Naive thymus-derived CD4-positive, alpha-beta T cell (primary cell): Measurements from ENCODE around the gene CR2. TPM values are rescaled to one million over a fixed set of nuclear protein-coding genes. Genes with fewer than 3 reads are reported as not detected.

ENCODE experiments used
- ATAC-seq: fragments of 150-1000 bp; cut with Tn5 transposase; 2 replicates; pipeline ENCODE4 v1.10.0; 2021; ENCODE audit warnings: mild to moderate bottlenecking, moderate library complexity
- CTCF ChIA-PET: fragments of 350-600 bp; sonication (Branson Sonifier 250); formaldehyde crosslinking; loops from one replicate; lab custom pipeline; 2021; ENCODE audit warnings: antibody characterized with exemption; lab: Charles Lee
- POLR2A ChIA-PET: fragments of 350-600 bp; sonication (Branson Sonifier 250); formaldehyde crosslinking; loops from one replicate; lab custom pipeline; 2021; ENCODE audit warnings: antibody characterized with exemption, inconsistent platforms; lab: Charles Lee
- DNase-seq, 9 donors: peaks; one replicate each; pipeline versions ENCODE4 v3.0.0 to v3.0.0-alpha.2; 2020 to 2022; ENCODE audit warnings: mixed read lengths in 1 of 9
- H3K27ac ChIP-seq: one replicate; pipeline ENCODE4 v1.7.0; 2013; ENCODE audit warnings: mild to moderate bottlenecking, low read depth, low read length, moderate library complexity
- H3K27me3 ChIP-seq, 2 donors: one replicate each; pipeline ENCODE4 v1.7.0; 2013; ENCODE audit warnings: low read length in 2 of 2, mild to moderate bottlenecking in 2 of 2, moderate library complexity in 2 of 2; ENCODE audit not compliant: control insufficient read depth in 2 of 2, insufficient read depth in 2 of 2
- H3K36me3 ChIP-seq, 3 experiments: 1 replicate in 2 of 3; 2 replicates in 1 of 3; pipeline ENCODE4 v1.7.0; 2013; ENCODE audit warnings: low read length in 3 of 3, mild to moderate bottlenecking in 3 of 3, moderate library complexity in 1 of 3; ENCODE audit not compliant: insufficient read depth in 3 of 3, control insufficient read depth in 2 of 3
- H3K4me1 ChIP-seq, 2 donors: one replicate each; pipeline ENCODE4 v1.7.0; 2013; ENCODE audit warnings: low read length in 2 of 2, mild to moderate bottlenecking in 2 of 2, moderate library complexity in 1 of 2; ENCODE audit not compliant: control insufficient read depth in 2 of 2, insufficient read depth in 2 of 2
- H3K4me3 ChIP-seq: 2 replicates; pipeline ENCODE4 v1.7.0; 2013; ENCODE audit warnings: mild to moderate bottlenecking, low read length
- H3K9me3 ChIP-seq, 3 experiments: 1 replicate in 2 of 3; 2 replicates in 1 of 3; pipeline ENCODE4 v1.7.0; 2013; ENCODE audit warnings: low read length in 3 of 3; ENCODE audit not compliant: control insufficient read depth in 2 of 3
- H3K27ac Mint-ChIP-seq, 9 donors: one replicate each; pipeline ENCODE4 v1.8.0; 2020 to 2022; ENCODE audit warnings: mixed read lengths in 9 of 9, mild to moderate bottlenecking in 8 of 9, moderate library complexity in 5 of 9, inconsistent platforms in 2 of 9
- H3K27me3 Mint-ChIP-seq, 5 donors: one replicate each; pipeline ENCODE4 v1.8.0; 2021 to 2022; ENCODE audit warnings: mixed read lengths in 5 of 5, mild to moderate bottlenecking in 1 of 5
- H3K36me3 Mint-ChIP-seq, 5 donors: one replicate each; pipeline ENCODE4 v1.8.0; 2020 to 2022; ENCODE audit warnings: mixed read lengths in 5 of 5, mild to moderate bottlenecking in 3 of 5, inconsistent platforms in 1 of 5
- H3K4me1 Mint-ChIP-seq, 7 donors: one replicate each; pipeline ENCODE4 v1.8.0; 2020 to 2022; ENCODE audit warnings: mixed read lengths in 7 of 7, mild to moderate bottlenecking in 3 of 7, inconsistent platforms in 1 of 7
- H3K4me3 Mint-ChIP-seq, 10 donors: one replicate each; pipeline ENCODE4 v1.8.0; 2020 to 2022; ENCODE audit warnings: mild to moderate bottlenecking in 10 of 10, mixed read lengths in 10 of 10, moderate library complexity in 6 of 10, inconsistent platforms in 2 of 10
- H3K9me3 Mint-ChIP-seq, 11 donors: one replicate each; pipeline ENCODE4 v1.8.0; 2020 to 2022; ENCODE audit warnings: mixed read lengths in 11 of 11, mild to moderate bottlenecking in 4 of 11, inconsistent platforms in 1 of 11, moderate library complexity in 1 of 11
- intact Hi-C, 2 donors: fragments of 100-400 bp; cut with micrococcal nuclease; formaldehyde crosslinking; loops; one replicate each; pipeline ENCODE4 v1.15.1; 2023
- polyA plus RNA-seq, 2 donors: library from polyadenylated mRNA; unstranded; fragments of 300-500 nt; fragmentation: Illumina TruSeq; gene quantifications; one replicate each; pipeline ENCODE4 v1.2.3, GENCODE V29; 2021
- total RNA-seq, 6 experiments: library from RNA in 5 of 6; stranded (reverse) in 5 of 6; gene quantifications; 1 replicate in 5 of 6; 2 replicates in 1 of 6; pipeline ENCODE4 v1.2.3 and lab custom pipeline; 2021 to 2026

Gene CR2
- total RNA-seq = 10 to 100 TPM in 1 of 5 experiments, 1 to 10 TPM in 3, not detected in 1; 2.6 to 13.1 (median 3.4) TPM
- 10 to 100 TPM; 13.3 to 14.5 TPM for polyA plus RNA-seq
- 8.1 reads per million, percentile 32 among the genes with 10 or more reads in this experiment for total RNA-seq (lab: John Stamatoyannopoulos, UW)

DNA sequence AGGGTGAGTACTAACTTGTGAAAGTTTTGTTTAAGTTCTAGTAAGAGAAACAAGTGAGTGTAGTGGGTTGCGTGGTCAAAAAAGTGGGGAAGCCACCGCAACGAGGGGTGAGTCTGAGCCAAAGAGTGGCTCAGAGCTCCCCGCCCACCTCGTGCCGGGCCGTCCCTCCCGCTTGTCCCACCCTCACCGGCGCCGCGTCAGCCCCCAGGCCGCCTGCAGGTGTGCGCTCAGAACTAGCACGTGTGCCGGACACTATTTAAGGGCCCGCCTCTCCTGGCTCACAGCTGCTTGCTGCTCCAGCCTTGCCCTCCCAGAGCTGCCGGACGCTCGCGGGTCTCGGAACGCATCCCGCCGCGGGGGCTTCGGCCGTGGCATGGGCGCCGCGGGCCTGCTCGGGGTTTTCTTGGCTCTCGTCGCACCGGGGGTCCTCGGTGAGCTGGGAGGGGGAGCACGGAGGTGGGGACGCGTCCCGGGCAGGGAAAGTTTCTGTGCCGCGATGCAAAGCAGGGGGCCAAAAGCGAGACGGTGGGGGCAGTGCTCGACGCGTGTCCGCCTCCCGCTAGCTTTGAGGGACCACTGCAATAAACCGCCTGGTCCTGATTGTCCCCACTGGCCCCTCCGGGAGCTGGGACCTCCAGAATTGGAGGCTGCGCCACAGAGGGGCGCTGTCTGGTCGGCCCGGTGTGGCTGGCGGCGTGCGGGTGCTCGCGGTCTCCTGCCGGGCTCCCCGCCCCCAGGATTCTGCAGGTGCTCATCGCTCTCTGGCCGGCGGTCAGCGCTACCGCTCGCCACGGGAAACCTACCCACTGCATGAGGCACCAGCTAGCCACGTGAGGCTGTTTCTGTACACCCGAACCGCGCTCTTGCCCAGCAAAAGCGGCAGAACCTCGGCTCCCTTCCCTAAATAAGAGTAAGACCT is at the start of gene CR2:
CR2 (plus strand) TSS at position 283 of the 919 bp plus-strand sequence; CDS start at position 374, 91 bp downstream.
- peak within 1 kb of the TSS in 8 of 10 donors; percentile 50 to 90 (median 82) for H3K4me3 Mint-ChIP-seq
- H3K4me3 ChIP-seq = peak within 1 kb of the TSS; percentile 53

DNA sequence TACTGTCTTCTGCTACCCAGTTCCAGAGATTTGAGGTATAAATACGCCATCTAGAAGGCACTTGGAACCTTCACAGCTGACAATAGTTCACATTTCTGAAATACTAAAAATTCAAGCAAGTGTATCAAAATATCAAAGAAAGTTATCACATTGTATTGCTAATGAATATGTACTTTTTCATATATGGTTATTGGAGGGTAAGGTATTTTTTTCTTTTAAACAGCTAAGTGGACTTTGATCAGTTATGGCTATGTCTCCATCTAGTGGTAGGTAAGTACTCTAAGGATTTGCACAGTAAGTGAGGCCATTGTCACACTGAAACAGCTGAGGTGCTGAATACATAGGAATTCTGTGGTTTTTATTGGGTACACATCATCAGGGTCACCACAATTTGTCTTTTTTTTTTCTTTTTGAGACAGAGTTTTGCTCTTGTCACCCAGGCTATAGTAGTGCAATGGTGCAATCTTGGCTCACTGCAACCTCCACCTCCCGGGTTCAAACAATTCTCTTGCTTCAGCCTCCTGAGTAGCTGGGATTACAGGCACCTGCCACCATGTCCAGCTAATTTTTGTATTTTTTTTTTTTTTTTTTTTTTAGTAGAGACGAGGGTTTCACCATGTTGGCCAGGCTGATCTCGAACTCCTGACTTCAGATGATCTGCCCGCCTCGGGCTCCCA is 49.1 kb upstream of the CR2 start:
- Histone ChIP-seq H3K36me3 (no peaks in the 10 kb centered on the region), H3K27ac (no peak overlapping the region), H3K27me3 (no peaks in the 10 kb centered on the region), H3K9me3 (no peaks in the 10 kb centered on the region), H3K4me3 (no peak overlapping the region), H3K4me1 (no peaks in the 10 kb centered on the region)
- CTCF ChIA-PET = interaction anchor here (0.5 to 5.1 kb wide), 34 partner anchors 9 to 418 kb away, joined by 3 to 63 read pairs (median 4); partner anchors contain the start of gene C4BPB
- H3K36me3 Mint-ChIP-seq = peaks cover 0 to 4% (median 0%) of the 10 kb centered on the region in 5 donors
- H3K27me3 Mint-ChIP-seq = peaks cover 0 to 3% (median 0%) of the 10 kb centered on the region in 5 donors
- peaks cover 0 to 5% (median 0%) of the 10 kb centered on the region in 11 donors for H3K9me3 Mint-ChIP-seq
- H3K4me3 Mint-ChIP-seq = no peak overlapping the region
- intact Hi-C loops = loop anchor here (1.0 to 10.0 kb wide), 10 partner anchors 50 to 355 kb away; partner anchors contain the start of genes CD55 (in 2 of the 2) and CR2 (in 1 of the 2)
- POLR2A ChIA-PET = interaction anchor here (0.6 to 1.5 kb wide), 8 partner anchors 9 to 325 kb away, joined by 3 to 7 read pairs (median 4); partner anchors contain the start of gene CD55
- DNase-seq (peak in 7 of 9 donors; percentile 25 to 69 (median 56)), ATAC-seq (peak; percentile 89)
- H3K4me1 Mint-ChIP-seq = peaks cover 0 to 13% (median 0%) of the 10 kb centered on the region in 7 donors
- H3K27ac Mint-ChIP-seq = no peak overlapping the region

More for the DNA sequence above, at the start of gene CR2:
- Mint-ChIP-seq H3K9me3 (no peaks in the 10 kb centered on the region), H3K27me3 (peaks cover 0 to 37% (median 30%) of the 10 kb centered on the region in 5 donors), H3K36me3 (no peaks in the 10 kb centered on the region), H3K4me1 (peaks cover 5 to 16% (median 6%) of the 10 kb centered on the region in 7 donors), H3K27ac (peak within 1 kb of the TSS in 6 of 9 donors; percentile 22 to 81 (median 67))
- Histone ChIP-seq H3K4me1 (peaks cover 9 to 35% of the 10 kb centered on the region in 2 donors), H3K27ac (peak within 1 kb of the TSS; percentile 48), H3K27me3 (peaks cover 0 to 7% of the 10 kb centered on the region in 2 donors), H3K36me3 (no peaks in the 10 kb centered on the region), H3K9me3 (no peaks in the 10 kb centered on the region)
- ATAC-seq (peak; percentile 73), DNase-seq (peak; percentile 15 to 57 (median 41))
- ChIA-PET CTCF (interaction anchor here (0.6 to 5.2 kb wide), 7 partner anchors 9 to 879 kb away, joined by 3 to 43 read pairs (median 4); no protein-coding TSS in a partner anchor), POLR2A (interaction anchor here (0.8 to 1.6 kb wide), 4 partner anchors 15 to 133 kb away, joined by 3 to 4 read pairs (median 3); partner anchors contain the start of gene CD55)
- intact Hi-C loops = loop anchor here in 1 of 2 donors (1.0 to 2.0 kb wide), 4 partner anchors 9 to 50 kb away; no protein-coding TSS in a partner anchor

DNA sequence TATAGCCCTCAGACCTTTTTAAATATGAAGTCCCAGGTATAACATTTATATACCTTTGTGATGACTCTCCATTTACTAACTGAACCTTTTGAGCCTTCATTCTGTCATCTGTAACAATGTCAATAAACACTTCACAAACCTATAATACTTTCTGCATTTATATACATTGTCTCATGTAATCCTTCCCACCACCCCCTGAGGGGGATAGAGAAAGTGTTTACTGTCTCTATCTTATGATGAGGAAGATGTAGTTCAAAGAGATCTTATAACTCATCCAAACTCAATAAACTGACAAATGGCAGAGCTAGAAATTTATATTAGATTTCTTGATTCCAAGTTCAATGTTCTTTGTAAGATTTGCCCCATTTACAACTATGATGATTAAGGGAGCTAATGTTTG is 48.3 kb upstream of the CR2 start:
- no peak for DNase-seq
- Mint-ChIP-seq H3K36me3 (peaks cover 0 to 3% (median 0%) of the 10 kb centered on the region in 5 donors), H3K4me1 (peaks cover 0 to 13% (median 0%) of the 10 kb centered on the region in 7 donors), H3K27ac (no peak overlapping the region), H3K4me3 (no peak overlapping the region), H3K27me3 (peaks cover 0 to 3% (median 0%) of the 10 kb centered on the region in 5 donors), H3K9me3 (peaks cover 0 to 5% (median 0%) of the 10 kb centered on the region in 11 donors)
- CTCF ChIA-PET = interaction anchor here (0.7 to 5.1 kb wide), 14 partner anchors 13 to 359 kb away, joined by 3 to 63 read pairs (median 6); no protein-coding TSS in a partner anchor
- no peaks in the 10 kb centered on the region for H3K9me3 ChIP-seq
- intact Hi-C loops = loop anchor here (1.0 to 10.0 kb wide), 9 partner anchors 49 to 356 kb away; partner anchors contain the start of genes CD55 (in 2 of the 2) and CR2 (in 1 of the 2)
- H3K27me3 ChIP-seq = no peaks in the 10 kb centered on the region
- H3K4me3 ChIP-seq = no peak overlapping the region
- no peaks in the 10 kb centered on the region for H3K4me1 ChIP-seq
- no peak for ATAC-seq
- H3K36me3 ChIP-seq = no peaks in the 10 kb centered on the region
- POLR2A ChIA-PET = interaction anchor here (0.9 to 1.5 kb wide), 3 partner anchors 12 to 322 kb away, joined by 3 to 7 read pairs (median 4); partner anchors contain the start of gene CD55
- no peak overlapping the region for H3K27ac ChIP-seq

DNA sequence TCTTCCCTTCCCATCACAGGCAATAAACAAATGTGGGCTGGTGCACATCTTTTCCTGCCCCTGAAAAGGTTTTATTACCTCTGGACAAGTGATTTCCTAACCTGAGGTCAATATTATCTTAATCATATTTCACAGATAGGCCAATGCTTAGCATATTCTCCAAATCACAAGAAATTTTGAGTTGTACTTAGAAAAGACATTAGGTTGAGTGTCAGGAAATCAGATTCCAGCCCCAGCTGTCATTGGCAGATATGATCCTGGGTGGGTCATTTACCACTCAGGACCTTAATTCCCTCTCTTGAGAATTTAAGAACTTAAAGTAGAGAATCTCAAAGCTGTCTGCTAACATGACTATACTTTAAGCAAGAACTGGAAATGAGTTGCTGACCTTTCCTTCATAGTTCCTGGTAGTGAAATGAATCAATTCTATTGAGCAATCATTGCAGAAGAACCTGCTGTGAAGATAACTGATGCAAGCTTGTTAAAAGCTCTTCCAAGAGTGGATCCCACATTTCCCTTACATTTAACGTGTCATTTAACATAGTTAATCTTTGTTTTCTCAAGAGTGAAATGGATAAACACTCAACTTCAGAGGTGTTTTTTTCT is 46.4 kb upstream of the CR2 start:
- Mint-ChIP-seq H3K27me3 (peaks cover 0 to 3% (median 0%) of the 10 kb centered on the region in 5 donors), H3K27ac (no peak overlapping the region), H3K4me1 (peaks cover 7 to 28% (median 9%) of the 10 kb centered on the region in 7 donors), H3K4me3 (no peak overlapping the region), H3K36me3 (peaks cover 0 to 2% (median 0%) of the 10 kb centered on the region in 5 donors), H3K9me3 (peaks cover 0 to 3% (median 0%) of the 10 kb centered on the region in 11 donors)
- peak; percentile 20 for ATAC-seq
- no peaks in the 10 kb centered on the region for H3K9me3 ChIP-seq
- H3K27me3 ChIP-seq = no peaks in the 10 kb centered on the region
- CTCF ChIA-PET = interaction anchor here (0.6 to 5.1 kb wide), 2 partner anchors 15 to 323 kb away, joined by 3 to 63 read pairs; no protein-coding TSS in a partner anchor
- H3K27ac ChIP-seq = no peak overlapping the region
- intact Hi-C loops = loop anchor here in 1 of 2 donors (5.0 to 10.0 kb wide), 2 partner anchors 85 to 143 kb away; partner anchors contain the start of gene CD55
- no peak overlapping the region for H3K4me3 ChIP-seq
- H3K36me3 ChIP-seq = no peaks in the 10 kb centered on the region
- no peak for DNase-seq
- no peaks in the 10 kb centered on the region for H3K4me1 ChIP-seq
- POLR2A ChIA-PET = interaction anchor here (1.2 kb wide), 1 partner anchor 11 kb away, joined by 3 read pairs; no protein-coding TSS in a partner anchor

DNA sequence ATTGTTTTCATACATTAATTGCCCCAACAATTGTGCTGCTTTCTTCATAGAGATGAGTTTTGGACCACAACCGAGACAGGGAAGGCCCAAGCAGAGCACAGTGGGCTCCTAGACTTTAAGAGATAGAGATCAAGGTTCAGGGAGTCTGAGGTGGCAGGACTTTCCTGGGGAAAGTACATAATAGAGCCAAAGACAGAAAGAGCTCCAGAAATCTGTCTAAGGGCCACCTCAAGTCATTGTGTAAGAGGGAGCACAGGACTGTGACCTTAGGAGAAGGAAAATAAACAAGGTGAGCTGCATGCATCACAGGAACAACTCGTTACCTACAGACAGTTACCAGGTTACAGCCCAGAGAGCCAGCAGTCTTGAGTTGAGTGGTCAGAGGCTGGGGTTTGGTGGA is 41.3 kb upstream of the CR2 start:
- POLR2A ChIA-PET = interaction anchor here (1.2 kb wide), 1 partner anchor 323 kb away, joined by 3 read pairs; no protein-coding TSS in a partner anchor
- Mint-ChIP-seq H3K4me3 (no peak overlapping the region), H3K27ac (peak overlapping the region in 4 of 9 donors; percentile 23 to 69 (median 41)), H3K36me3 (peaks cover 0 to 3% (median 0%) of the 10 kb centered on the region in 5 donors), H3K27me3 (peaks cover 0 to 5% (median 4%) of the 10 kb centered on the region in 5 donors), H3K9me3 (peaks cover 0 to 3% (median 0%) of the 10 kb centered on the region in 11 donors), H3K4me1 (peaks cover 17 to 39% (median 26%) of the 10 kb centered on the region in 7 donors)
- no peak for DNase-seq
- intact Hi-C loops = no loop called here
- no peak for ATAC-seq
- no peaks in the 10 kb centered on the region for H3K4me1 ChIP-seq
- no peak overlapping the region for H3K27ac ChIP-seq
- H3K27me3 ChIP-seq = no peaks in the 10 kb centered on the region
- CTCF ChIA-PET = interaction anchor here (0.7 kb wide), 1 partner anchor 89 kb away, joined by 3 read pairs; no protein-coding TSS in a partner anchor
- no peaks in the 10 kb centered on the region for H3K9me3 ChIP-seq
- no peak overlapping the region for H3K4me3 ChIP-seq
- no peaks in the 10 kb centered on the region for H3K36me3 ChIP-seq
